B cell (primary cell): ENCODE results near the gene TSPAN17. TPM values are rescaled to one million over a fixed set of nuclear protein-coding genes. Genes with fewer than 3 reads are reported as not detected.

Experiments used
- ATAC-seq: fragments of 200-7000 bp; cut with Tn5 transposase; one replicate; pipeline ENCODE4 v1.10.0; 2021; ENCODE audit warnings: low read depth, mild to moderate bottlenecking, moderate number of reproducible peaks, moderate library complexity
- CTCF ChIA-PET: fragments of 350-600 bp; sonication (Branson Sonifier 250); formaldehyde crosslinking; loops from one replicate; lab custom pipeline; 2021; ENCODE audit warnings: antibody characterized with exemption, inconsistent platforms; lab: Charles Lee
- POLR2A ChIA-PET: fragments of 350-600 bp; sonication (Branson Sonifier 250); formaldehyde crosslinking; loops from one replicate; lab custom pipeline; 2021; ENCODE audit warnings: antibody characterized with exemption; lab: Charles Lee
- DNase-seq: peaks from one replicate; pipeline ENCODE4 v3.0.0; 2013
- H2AFZ ChIP-seq: 2 replicates; pipeline ENCODE4 v1.6.1; 2012; ENCODE audit warnings: mild to moderate bottlenecking, low read depth, low read length; ENCODE audit not compliant: insufficient read depth, poor library complexity, severe bottlenecking
- H3K27ac ChIP-seq, 2 donors: 1 replicate in 1 of 2; 2 replicates in 1 of 2; pipeline ENCODE4 v1.5.1; 2012 to 2013; ENCODE audit warnings: low read length in 2 of 2, mild to moderate bottlenecking in 2 of 2, moderate library complexity in 1 of 2
- H3K27me3 ChIP-seq, 4 experiments: fragments of 200-600 bp in 1 of 4; sonication (generic) in 1 of 4; replicated peaks in 1 of 4; 1 replicate in 2 of 4; 2 replicates in 2 of 4; pipeline versions ENCODE4 v1.6.1 to v1.7.0; 2013 to 2016; ENCODE audit warnings: low read length in 3 of 4, mild to moderate bottlenecking in 2 of 4, mixed read lengths in 1 of 4, moderate library complexity in 1 of 4; ENCODE audit not compliant: insufficient read depth in 4 of 4, control insufficient read depth in 3 of 4; ENCODE audit errors: control extremely low read depth in 1 of 4
- H3K36me3 ChIP-seq, 2 experiments: replicated peaks in 1 of 2; 1 replicate in 1 of 2; 2 replicates in 1 of 2; pipeline versions ENCODE4 v1.6.1 to v1.7.1; 2013; ENCODE audit warnings: low read length in 1 of 2; ENCODE audit not compliant: insufficient read depth in 2 of 2, control insufficient read depth in 1 of 2; ENCODE audit errors: control extremely low read depth in 1 of 2, extremely low read depth in 1 of 2
- H3K4me1 ChIP-seq, 2 donors: fragments of 200-600 bp in 1 of 2; sonication (generic) in 1 of 2; 1 replicate in 1 of 2; 2 replicates in 1 of 2; pipeline versions ENCODE4 v1.5.1 to v1.6.1; 2013 to 2017; ENCODE audit warnings: low read length in 2 of 2; ENCODE audit not compliant: control insufficient read depth in 2 of 2, insufficient read depth in 2 of 2
- H3K4me2 ChIP-seq: replicated peaks from 2 replicates; pipeline ENCODE3; 2012; ENCODE audit warnings: mild to moderate bottlenecking, low read depth, low read length; ENCODE audit not compliant: poor library complexity, severe bottlenecking
- H3K4me3 ChIP-seq, 5 experiments: fragments of 200-600 bp in 1 of 5; sonication (generic) in 1 of 5; 1 replicate in 3 of 5; 2 replicates in 2 of 5; pipeline versions ENCODE4 v1.5.1 to v1.7.0; 2011 to 2016; ENCODE audit warnings: low read length in 4 of 5, mild to moderate bottlenecking in 4 of 5, low read depth in 2 of 5, control low read depth in 1 of 5, moderate library complexity in 1 of 5; ENCODE audit not compliant: insufficient read depth in 1 of 5; ENCODE audit errors: control extremely low read depth in 1 of 5, extremely low read depth in 1 of 5
- H3K79me2 ChIP-seq: fragments of 200-600 bp; sonication (generic); one replicate; pipeline ENCODE4 v1.6.0; 2016; ENCODE audit warnings: low read length; ENCODE audit not compliant: control insufficient read depth, insufficient read depth
- H3K9ac ChIP-seq: fragments of 200-600 bp; sonication (generic); 2 replicates; pipeline ENCODE4 v1.6.1; 2017; ENCODE audit warnings: mild to moderate bottlenecking, low read length, moderate library complexity
- H3K9me3 ChIP-seq, 3 donors: one replicate each; pipeline versions ENCODE4 v1.6.1 to v1.7.1; 2013; ENCODE audit warnings: low read length in 2 of 3; ENCODE audit not compliant: control insufficient read depth in 2 of 3, insufficient read depth in 1 of 3; ENCODE audit errors: control extremely low read depth in 1 of 3
- H4K20me1 ChIP-seq: 2 replicates; pipeline ENCODE4 v1.6.0; 2012; ENCODE audit warnings: mild to moderate bottlenecking, low read length; ENCODE audit not compliant: insufficient read depth, control insufficient read depth, poor library complexity, severe bottlenecking
- H3K27ac Mint-ChIP-seq: one replicate; pipeline ENCODE4 v1.8.0; 2021; ENCODE audit warnings: mixed read lengths
- H3K27me3 Mint-ChIP-seq: one replicate; pipeline ENCODE4 v1.8.0; 2021; ENCODE audit warnings: mixed read lengths
- H3K4me1 Mint-ChIP-seq: one replicate; pipeline ENCODE4 v1.8.0; 2021; ENCODE audit warnings: mixed read lengths
- H3K4me3 Mint-ChIP-seq: one replicate; pipeline ENCODE4 v1.8.0; 2021; ENCODE audit warnings: mixed read lengths
- H3K9me3 Mint-ChIP-seq: one replicate; pipeline ENCODE4 v1.8.0; 2022; ENCODE audit warnings: mixed read lengths; ENCODE audit not compliant: insufficient read depth
- CTCF ChIP-seq: fragments of 200-600 bp; IDR thresholded peaks from one replicate; pipeline ENCODE4 v1.8.0; 2022; ENCODE audit warnings: antibody characterized with exemption, mild to moderate bottlenecking
- EZH2 ChIP-seq: IDR thresholded peaks from 2 replicates; pipeline ENCODE4 v1.6.1; 2012; ENCODE audit warnings: borderline replicate concordance, low read depth, mild to moderate bottlenecking, moderate library complexity, low read length; ENCODE audit not compliant: insufficient read depth, poor library complexity, severe bottlenecking
- WGBS: methylation state at CpG from one replicate; pipeline ENCODE4 v1.1.5; 2013; ENCODE audit warnings: missing lambda C conversion rate; ENCODE audit not compliant: insufficient coverage; 5-methylcytosine and 5-hydroxymethylcytosine counted together
- intact Hi-C: fragments of 100-400 bp; cut with micrococcal nuclease; formaldehyde crosslinking; loops from one replicate; pipeline ENCODE4 v1.10.0; 2022
- polyA plus RNA-seq: library from polyadenylated mRNA; depleted of rRNA; stranded (reverse); fragments of >200 nt; gene quantifications from 2 replicates; pipeline ENCODE4 v1.2.3, GENCODE V29; 2012
- total RNA-seq, 2 donors: library from RNA; stranded (reverse); fragments of 120-200 nt in 1 of 2; gene quantifications; 1 replicate in 1 of 2; 2 replicates in 1 of 2; pipeline versions ENCODE4 v1.2.3 to v1.2.4, GENCODE V29; 2013 to 2022

Gene TSPAN17
- total and polyA plus RNA-seq, 2 donors (not counting 1 experiment from before 2014, with no cell fraction given) = 20.5 to 21.0 TPM

- no peak overlapping the region for H3K4me2 ChIP-seq
- H3K9me3 ChIP-seq = peaks cover 0 to 13% (median 0%) of the 10 kb centered on the region in 3 donors
- H3K27ac ChIP-seq = no peak overlapping the region
- H3K79me2 ChIP-seq = no peaks in the 10 kb centered on the region
- TF ChIP-seq CTCF = no peak
- Mint-ChIP-seq H3K27ac (no peak overlapping the region), H3K27me3 (peaks cover 12% of the 10 kb centered on the region), H3K4me1 (peaks cover 8% of the 10 kb centered on the region), H3K9me3 (no peaks in the 10 kb centered on the region), H3K4me3 (no peak overlapping the region)
- intact Hi-C loops = no loop called here
- H3K4me1 ChIP-seq = peaks cover 8 to 12% of the 10 kb centered on the region in 2 donors
- ChIA-PET POLR2A (interaction anchor here (0.5 kb wide), 1 partner anchor 102 kb away, joined by 9 read pairs; no protein-coding TSS in a partner anchor), CTCF (interaction anchor here (1.1 kb wide), 1 partner anchor 21 kb away, joined by 3 read pairs; no protein-coding TSS in a partner anchor)
- H3K9ac ChIP-seq = no peak overlapping the region
- H2AFZ ChIP-seq = no peak overlapping the region
- DNase-seq (no peak), ATAC-seq (no peak)
- H4K20me1 ChIP-seq = no peaks in the 10 kb centered on the region
- H3K27me3 ChIP-seq = peaks cover 0 to 24% (median 2%) of the 10 kb centered on the region in 4 experiments
- no peaks in the 10 kb centered on the region for H3K36me3 ChIP-seq
- 90% methylated on average over 3 of the region's 4 CpGs for WGBS
- no peak overlapping the region for H3K4me3 ChIP-seq
Observed at GRCh38 chr5:176639208-176639607, 8.1 kb upstream of the TSPAN17 start.

DNA sequence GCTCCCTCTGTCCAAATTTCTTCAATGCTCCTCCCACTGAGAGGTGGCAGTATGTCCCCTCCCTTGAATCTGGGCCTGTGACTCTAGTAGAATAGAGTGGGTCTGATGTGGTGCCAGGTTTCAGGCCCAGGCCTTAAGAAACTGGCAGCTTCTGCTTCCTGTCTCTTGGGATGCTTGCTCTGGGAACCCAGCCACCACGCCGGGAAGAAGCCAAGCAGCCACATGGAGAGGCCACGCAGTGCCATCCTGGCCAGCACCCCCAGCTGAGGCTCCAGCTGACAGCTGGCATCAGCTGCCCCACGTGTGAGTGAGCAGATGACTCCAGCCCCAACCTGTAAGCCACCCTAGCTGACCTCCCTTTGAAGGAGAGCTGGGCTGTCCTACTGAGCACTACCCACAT is 7.3 kb upstream of the TSPAN17 start:
- Histone ChIP-seq H3K4me2 (no peak overlapping the region), H3K4me1 (peaks cover 2 to 4% of the 10 kb centered on the region in 2 donors), H3K4me3 (no peak overlapping the region), H3K79me2 (no peaks in the 10 kb centered on the region), H3K27me3 (peaks cover 0 to 24% (median 2%) of the 10 kb centered on the region in 4 experiments), H4K20me1 (no peaks in the 10 kb centered on the region), H3K27ac (no peak overlapping the region), H2AFZ (no peak overlapping the region), H3K9me3 (peaks cover 0 to 12% (median 0%) of the 10 kb centered on the region in 3 donors), H3K36me3 (no peaks in the 10 kb centered on the region), H3K9ac (no peak overlapping the region)
- ChIA-PET CTCF (no interaction called here), POLR2A (no interaction called here)
- 100% methylated on average over 1 of the region's 4 CpGs for WGBS
- H3K4me1 Mint-ChIP-seq = peaks cover 4% of the 10 kb centered on the region
- no peak for ATAC-seq
- TF ChIP-seq CTCF (no peak), EZH2 (no peak)
- H3K4me3 Mint-ChIP-seq = no peak overlapping the region
- peaks cover 12% of the 10 kb centered on the region for H3K27me3 Mint-ChIP-seq
- intact Hi-C loops = no loop called here
- H3K27ac Mint-ChIP-seq = no peak overlapping the region
- H3K9me3 Mint-ChIP-seq = no peaks in the 10 kb centered on the region
- no peak for DNase-seq
